ENCODE results near the gene KIF3A.
A peak's percentile ranks its signal among the peaks of the same experiment; 100 is the strongest.

KIF3A gene

GRCh38 chr5:132776131-132776937, 39.0 kb upstream of the KIF3A start:
- Histone ChIP-seq H3K4me3 (ENCODE audit: low read length) (peak overlapping the region; percentile 69), H3K36me3 (ENCODE audit: insufficient read depth, low read length) (no peaks in the 10 kb centered on the region), H3K4me1 (ENCODE audit: insufficient read depth, low read length) (peaks cover 14% of the 10 kb centered on the region), H3K9me3 (ENCODE audit: low read length) (no peaks in the 10 kb centered on the region), H3K27me3 (ENCODE audit: insufficient read depth, low read length) (peaks cover 14% of the 10 kb centered on the region), H2AFZ (ENCODE audit: low read depth, low read length) (peak overlapping the region; percentile 96)

- H3K27me3 ChIP-seq (ENCODE audit: insufficient read depth, low read length): peaks cover 11% of the 10 kb centered on the region
- peaks cover 14% of the 10 kb centered on the region for H3K4me1 ChIP-seq (ENCODE audit: insufficient read depth, low read length)
- H3K36me3 ChIP-seq (ENCODE audit: insufficient read depth, low read length): no peaks in the 10 kb centered on the region
- no peaks in the 10 kb centered on the region for H3K9me3 ChIP-seq (ENCODE audit: low read length)
- H3K4me3 ChIP-seq (ENCODE audit: low read length): peak overlapping the region; percentile 69
- no peak overlapping the region for H2AFZ ChIP-seq (ENCODE audit: low read depth, low read length)
Measured at GRCh38 chr5:132775476-132775961, 38.2 kb upstream of the KIF3A start.

GRCh38 chr5:132774896-132775295, 37.5 kb upstream of the KIF3A start:
- peaks cover 14% of the 10 kb centered on the region for H3K4me1 ChIP-seq (ENCODE audit: insufficient read depth, low read length)
- no peaks in the 10 kb centered on the region for H3K36me3 ChIP-seq (ENCODE audit: insufficient read depth, low read length)
- H3K9me3 ChIP-seq (ENCODE audit: low read length): no peaks in the 10 kb centered on the region
- no peak overlapping the region for H2AFZ ChIP-seq (ENCODE audit: low read depth, low read length)
- H3K4me3 ChIP-seq (ENCODE audit: low read length): no peak overlapping the region
- peaks cover 10% of the 10 kb centered on the region for H3K27me3 ChIP-seq (ENCODE audit: insufficient read depth, low read length)

- no peak overlapping the region for H2AFZ ChIP-seq (ENCODE audit: low read depth, low read length)
- no peaks in the 10 kb centered on the region for H3K9me3 ChIP-seq (ENCODE audit: low read length)
- peaks cover 6% of the 10 kb centered on the region for H3K27me3 ChIP-seq (ENCODE audit: insufficient read depth, low read length)
- H3K36me3 ChIP-seq (ENCODE audit: insufficient read depth, low read length): no peaks in the 10 kb centered on the region
- H3K4me1 ChIP-seq (ENCODE audit: insufficient read depth, low read length): peaks cover 14% of the 10 kb centered on the region
- no peak overlapping the region for H3K4me3 ChIP-seq (ENCODE audit: low read length)
Measured at GRCh38 chr5:132774406-132774805, 37.1 kb upstream of the KIF3A start.

GRCh38 chr5:132773601-132774355, 36.4 kb upstream of the KIF3A start:
- Histone ChIP-seq H2AFZ (ENCODE audit: low read depth, low read length) (no peak overlapping the region), H3K4me1 (ENCODE audit: insufficient read depth, low read length) (peaks cover 14% of the 10 kb centered on the region), H3K36me3 (ENCODE audit: insufficient read depth, low read length) (no peaks in the 10 kb centered on the region), H3K27me3 (ENCODE audit: insufficient read depth, low read length) (peaks cover under 1% of the 10 kb centered on the region), H3K9me3 (ENCODE audit: low read length) (no peaks in the 10 kb centered on the region), H3K4me3 (ENCODE audit: low read length) (no peak overlapping the region)

- Histone ChIP-seq H3K4me3 (ENCODE audit: low read length) (no peak overlapping the region), H2AFZ (ENCODE audit: low read depth, low read length) (no peak overlapping the region), H3K4me1 (ENCODE audit: insufficient read depth, low read length) (peaks cover 14% of the 10 kb centered on the region), H3K27me3 (ENCODE audit: insufficient read depth, low read length) (no peaks in the 10 kb centered on the region), H3K36me3 (ENCODE audit: insufficient read depth, low read length) (no peaks in the 10 kb centered on the region), H3K9me3 (ENCODE audit: low read length) (no peaks in the 10 kb centered on the region)
Measured at GRCh38 chr5:132773114-132773513, 35.8 kb upstream of the KIF3A start.

GRCh38 chr5:132772291-132773070, 35.1 kb upstream of the KIF3A start:
- Histone ChIP-seq H3K4me1 (ENCODE audit: insufficient read depth, low read length) (peaks cover 14% of the 10 kb centered on the region), H3K36me3 (ENCODE audit: insufficient read depth, low read length) (no peaks in the 10 kb centered on the region), H2AFZ (ENCODE audit: low read depth, low read length) (no peak overlapping the region), H3K4me3 (ENCODE audit: low read length) (no peak overlapping the region), H3K27me3 (ENCODE audit: insufficient read depth, low read length) (no peaks in the 10 kb centered on the region), H3K9me3 (ENCODE audit: low read length) (no peaks in the 10 kb centered on the region)

GRCh38 chr5:132771503-132771998, 34.2 kb upstream of the KIF3A start:
- H3K4me1 ChIP-seq (ENCODE audit: insufficient read depth, low read length): peaks cover 14% of the 10 kb centered on the region

GRCh38 chr5:132770476-132771159, 33.3 kb upstream of the KIF3A start:
- Histone ChIP-seq H3K4me1 (ENCODE audit: insufficient read depth, low read length) (peaks cover 9% of the 10 kb centered on the region), H2AFZ (ENCODE audit: low read depth, low read length) (no peak overlapping the region), H3K36me3 (ENCODE audit: insufficient read depth, low read length) (no peaks in the 10 kb centered on the region), H3K9me3 (ENCODE audit: low read length) (no peaks in the 10 kb centered on the region), H3K27me3 (ENCODE audit: insufficient read depth, low read length) (no peaks in the 10 kb centered on the region), H3K4me3 (ENCODE audit: low read length) (no peak overlapping the region)

More at GRCh38 chr5:132771503-132771998, 34.2 kb upstream of the KIF3A start:
- Histone ChIP-seq H3K27me3 (ENCODE audit: insufficient read depth, low read length) (no peaks in the 10 kb centered on the region), H3K36me3 (ENCODE audit: insufficient read depth, low read length) (no peaks in the 10 kb centered on the region), H2AFZ (ENCODE audit: low read depth, low read length) (no peak overlapping the region), H3K4me3 (ENCODE audit: low read length) (no peak overlapping the region), H3K9me3 (ENCODE audit: low read length) (no peaks in the 10 kb centered on the region)

- H3K27me3 ChIP-seq (ENCODE audit: insufficient read depth, low read length): no peaks in the 10 kb centered on the region
- H3K9me3 ChIP-seq (ENCODE audit: low read length): no peaks in the 10 kb centered on the region
- no peak overlapping the region for H3K4me3 ChIP-seq (ENCODE audit: low read length)
- H3K36me3 ChIP-seq (ENCODE audit: insufficient read depth, low read length): peaks cover 16% of the 10 kb centered on the region
- H2AFZ ChIP-seq (ENCODE audit: low read depth, low read length): no peak overlapping the region
- H3K4me1 ChIP-seq (ENCODE audit: insufficient read depth, low read length): no peaks in the 10 kb centered on the region
Measured at GRCh38 chr5:132768485-132768868, 31.1 kb upstream of the KIF3A start.

- Histone ChIP-seq H3K9me3 (ENCODE audit: low read length) (no peaks in the 10 kb centered on the region), H3K27me3 (ENCODE audit: insufficient read depth, low read length) (no peaks in the 10 kb centered on the region), H2AFZ (ENCODE audit: low read depth, low read length) (no peak overlapping the region), H3K4me3 (ENCODE audit: low read length) (no peak overlapping the region), H3K4me1 (ENCODE audit: insufficient read depth, low read length) (no peaks in the 10 kb centered on the region), H3K36me3 (ENCODE audit: insufficient read depth, low read length) (peaks cover 29% of the 10 kb centered on the region)
Measured at GRCh38 chr5:132767150-132767549, 29.8 kb upstream of the KIF3A start.

GRCh38 chr5:132766806-132767055, 29.4 kb upstream of the KIF3A start:
- Histone ChIP-seq H3K36me3 (ENCODE audit: insufficient read depth, low read length) (peaks cover 33% of the 10 kb centered on the region), H3K4me1 (ENCODE audit: insufficient read depth, low read length) (no peaks in the 10 kb centered on the region), H3K4me3 (ENCODE audit: low read length) (no peak overlapping the region), H3K27me3 (ENCODE audit: insufficient read depth, low read length) (no peaks in the 10 kb centered on the region), H2AFZ (ENCODE audit: low read depth, low read length) (no peak overlapping the region), H3K9me3 (ENCODE audit: low read length) (no peaks in the 10 kb centered on the region)
